GM06990 (cell line): ENCODE data around the gene TRAPPC6A.

Experiments used
- DNase-seq: peaks from one replicate; pipeline ENCODE4 v3.0.0-alpha.2; 2011; ENCODE audit not compliant: insufficient read length; ENCODE audit errors: extremely low read depth
- H3K27me3 ChIP-seq: replicated peaks from 2 replicates; pipeline ENCODE4 v1.6.0; 2011; ENCODE audit warnings: low read length; ENCODE audit not compliant: control insufficient read depth, insufficient read depth
- H3K36me3 ChIP-seq: 2 replicates; pipeline ENCODE4 v1.5.1; 2011; ENCODE audit warnings: low read length; ENCODE audit not compliant: control insufficient read depth, insufficient read depth
- H3K4me3 ChIP-seq: replicated peaks from 2 replicates; pipeline ENCODE4 v1.5.1; 2011; ENCODE audit warnings: low read depth, mild to moderate bottlenecking, control low read depth, low read length
- CTCF ChIP-seq: IDR thresholded peaks from 2 replicates; pipeline ENCODE4 v1.5.1; 2011; ENCODE audit warnings: low read length, control low read depth, mild to moderate bottlenecking, inconsistent platforms; ENCODE audit not compliant: insufficient read depth, poor library complexity, severe bottlenecking

TRAPPC6A gene

DNA sequence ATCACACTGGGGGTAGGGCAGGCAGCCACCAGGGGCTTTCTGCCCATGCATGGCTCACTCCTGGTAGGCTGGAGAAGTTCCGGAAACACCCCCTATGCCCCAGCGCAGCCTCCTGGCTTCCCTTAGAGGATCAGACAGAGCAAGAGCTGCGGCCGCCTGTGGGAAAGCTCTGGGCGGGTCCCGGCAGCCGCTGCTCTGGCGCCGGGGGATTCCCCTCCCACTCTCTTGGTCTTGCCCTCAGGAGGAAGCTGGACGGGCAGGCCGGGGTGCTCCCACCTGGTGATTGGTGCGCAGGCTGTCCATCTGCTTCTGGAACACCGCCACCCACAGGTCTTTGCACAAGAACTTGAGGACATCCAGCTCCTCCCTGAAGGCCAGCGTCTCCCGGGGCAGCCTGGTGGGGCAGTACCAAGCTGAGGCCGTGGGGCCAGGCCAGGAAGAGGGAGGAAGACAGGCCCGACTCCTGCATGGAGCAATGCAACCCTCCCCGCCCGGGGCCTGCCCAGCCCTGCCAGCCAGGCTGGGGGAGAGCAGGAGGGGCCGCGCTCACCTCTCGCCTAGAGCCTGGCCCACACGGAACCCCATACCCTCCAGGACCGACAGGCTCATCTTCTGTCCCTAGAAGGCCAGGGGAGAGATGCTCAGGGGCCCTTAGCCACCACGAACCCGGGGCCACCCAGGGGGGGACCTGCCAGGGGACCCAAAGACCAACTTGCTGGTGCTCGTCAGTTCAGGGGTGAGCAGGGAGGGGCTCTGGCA, 13.3 kb downstream of the TRAPPC6A start:
- peak; percentile 87 for DNase-seq
- TF ChIP-seq CTCF, result peak; percentile 29
- peaks cover 5% of the 10 kb centered on the region for H3K36me3 ChIP-seq

GRCh38 chr19:45163751-45164460, 14.1 kb downstream of the TRAPPC6A start:
- no peaks in the 10 kb centered on the region for H3K27me3 ChIP-seq
- no peak for DNase-seq
- H3K4me3 ChIP-seq, result no peak overlapping the region
- TF ChIP-seq CTCF, result no peak
- H3K36me3 ChIP-seq, result peaks cover 2% of the 10 kb centered on the region; the same call in 1 of the 2 replicates

More for the DNA sequence above, 13.3 kb downstream of the TRAPPC6A start:
- no peaks in the 10 kb centered on the region for H3K27me3 ChIP-seq
- H3K4me3 ChIP-seq, result no peak overlapping the region

DNA sequence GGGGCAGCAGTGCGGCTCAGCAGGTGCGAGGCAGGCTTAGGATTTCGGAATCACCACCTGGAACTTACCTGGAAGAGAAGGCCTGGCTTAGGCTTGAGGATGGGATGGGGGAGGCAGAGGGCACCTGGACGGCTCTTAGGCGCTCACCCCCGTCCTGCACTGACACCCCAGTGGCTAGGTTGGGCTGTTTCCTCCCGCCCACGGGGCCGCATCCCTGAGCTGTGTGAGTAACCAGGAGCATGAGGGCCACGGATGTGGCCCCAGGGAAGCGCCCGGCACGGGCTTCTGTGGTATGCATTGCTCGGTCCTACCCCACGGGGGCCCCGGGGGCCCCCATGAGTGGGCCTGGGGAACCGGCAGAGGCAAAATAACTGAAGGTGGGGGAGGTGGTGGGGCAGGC, 14.9 kb downstream of the TRAPPC6A start:
- no peaks in the 10 kb centered on the region for H3K36me3 ChIP-seq
- DNase-seq, result peak; percentile 10
- TF ChIP-seq CTCF, result no peak

DNA sequence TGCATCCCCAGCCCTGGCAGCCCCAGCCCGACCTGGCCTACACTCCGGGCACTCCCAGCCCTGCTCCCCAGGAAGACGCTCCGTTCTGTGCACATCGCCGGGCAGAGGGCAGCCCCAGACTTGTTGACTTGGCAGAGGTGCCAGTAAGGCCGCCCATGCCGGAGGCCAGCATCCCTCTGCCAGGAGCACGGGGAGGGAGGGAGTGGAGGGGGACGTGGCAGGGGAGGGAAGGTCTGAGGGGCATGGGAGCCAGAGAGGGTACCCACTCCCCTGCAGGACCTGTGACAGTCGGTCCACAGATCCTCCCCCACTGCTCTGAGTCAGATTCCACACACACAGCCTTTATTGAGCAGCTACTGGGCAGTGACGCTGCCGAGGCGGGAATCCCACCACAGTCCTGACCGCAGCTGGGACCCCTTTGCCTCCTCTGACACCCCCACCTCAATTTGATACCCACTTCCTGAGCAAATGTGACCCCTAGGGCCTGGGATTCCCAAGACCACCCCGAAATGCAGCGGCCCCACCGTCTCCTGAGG, 15.4 kb downstream of the TRAPPC6A start:
- no peaks in the 10 kb centered on the region for H3K27me3 ChIP-seq
- DNase-seq, result peak; percentile 13
- no peaks in the 10 kb centered on the region for H3K36me3 ChIP-seq
- TF ChIP-seq CTCF, result no peak
- no peak overlapping the region for H3K4me3 ChIP-seq

More for the DNA sequence above, 14.9 kb downstream of the TRAPPC6A start:
- H3K4me3 ChIP-seq, result no peak overlapping the region
- H3K27me3 ChIP-seq, result no peaks in the 10 kb centered on the region

GRCh38 chr19:45161738-45162607, 16.1 kb downstream of the TRAPPC6A start:
- DNase-seq, result peak; percentile 6
- TF ChIP-seq CTCF, result peak; percentile 28

More at GRCh38 chr19:45161738-45162607, 16.1 kb downstream of the TRAPPC6A start:
- Histone ChIP-seq H3K4me3 (no peak overlapping the region), H3K27me3 (no peaks in the 10 kb centered on the region), H3K36me3 (no peaks in the 10 kb centered on the region)
